HG03469 (cell line): ENCODE measurements around the gene NR2E1.

ENCODE experiments used
- ATAC-seq: cut with Tn5 transposase; IDR thresholded peaks from one replicate; pipeline ENCODE4 v1.9.1; 2021; ENCODE audit warnings: mild to moderate bottlenecking, moderate library complexity, moderate number of reproducible peaks; ENCODE audit not compliant: unreplicated experiment

The NR2E1 gene

DNA sequence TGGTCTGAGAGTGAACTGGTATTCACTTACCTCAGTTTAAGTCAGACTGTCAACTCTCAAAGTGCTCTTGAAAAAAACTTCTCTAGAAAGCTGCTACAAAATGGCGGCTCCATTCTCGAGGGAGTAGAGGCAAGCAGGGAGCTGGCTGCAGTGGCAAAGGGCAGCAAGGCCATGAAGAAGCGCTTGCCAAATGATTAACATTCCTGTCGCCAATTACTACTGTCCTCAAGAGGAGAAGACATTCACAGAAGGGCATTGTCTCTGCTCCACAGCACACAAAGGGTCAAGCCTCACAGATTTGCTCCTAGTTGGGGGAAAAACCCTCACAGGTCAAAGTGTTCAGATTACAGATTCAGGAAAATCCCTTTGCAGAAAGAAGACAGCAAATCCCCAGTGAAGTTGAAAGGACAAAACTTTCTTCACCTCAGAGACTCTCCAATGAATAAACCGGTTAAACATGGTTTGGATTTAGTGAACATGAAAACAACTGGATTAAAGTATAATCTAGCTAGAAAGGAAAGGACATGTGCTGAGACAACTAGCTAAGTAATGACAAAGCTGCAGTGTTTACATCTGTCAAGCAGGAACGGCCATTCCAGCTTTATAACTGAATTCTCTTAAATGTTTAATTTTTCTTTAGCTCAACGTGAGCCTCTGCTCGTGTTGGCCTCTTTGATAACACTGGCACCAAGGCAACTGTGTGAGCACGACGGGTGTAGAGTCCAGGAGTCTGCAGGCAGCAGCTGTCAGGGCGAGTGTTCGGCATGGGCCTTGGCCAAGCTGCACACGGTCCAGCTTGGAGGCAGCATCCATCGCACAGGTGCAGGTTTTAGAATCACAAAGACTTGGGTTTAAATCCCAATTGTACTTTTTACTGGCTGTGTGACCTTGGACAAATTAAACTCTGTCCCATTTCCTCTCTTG lies 37.6 kb downstream of the NR2E1 start:
- no peak for ATAC-seq

DNA sequence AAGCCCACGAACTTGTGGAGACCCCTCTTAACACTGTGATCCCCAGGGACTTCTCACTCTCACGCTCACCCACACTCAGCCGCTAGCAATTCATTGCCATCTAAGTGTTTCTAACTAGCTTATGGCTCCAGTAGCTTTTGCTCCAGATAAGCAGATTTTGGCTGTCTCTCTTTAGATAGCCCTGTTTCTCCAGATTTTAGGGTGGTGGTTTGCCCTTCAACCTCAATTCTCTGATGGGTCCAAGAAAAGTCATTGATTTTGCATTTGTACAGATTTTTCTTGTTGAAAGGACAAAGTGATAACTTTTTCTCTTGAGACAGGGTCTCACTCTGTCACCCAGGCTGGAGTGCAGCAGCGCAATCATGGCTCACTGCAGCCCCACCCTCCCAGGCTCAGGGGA lies 41.2 kb downstream of the NR2E1 start:
- ATAC-seq = no peak

DNA sequence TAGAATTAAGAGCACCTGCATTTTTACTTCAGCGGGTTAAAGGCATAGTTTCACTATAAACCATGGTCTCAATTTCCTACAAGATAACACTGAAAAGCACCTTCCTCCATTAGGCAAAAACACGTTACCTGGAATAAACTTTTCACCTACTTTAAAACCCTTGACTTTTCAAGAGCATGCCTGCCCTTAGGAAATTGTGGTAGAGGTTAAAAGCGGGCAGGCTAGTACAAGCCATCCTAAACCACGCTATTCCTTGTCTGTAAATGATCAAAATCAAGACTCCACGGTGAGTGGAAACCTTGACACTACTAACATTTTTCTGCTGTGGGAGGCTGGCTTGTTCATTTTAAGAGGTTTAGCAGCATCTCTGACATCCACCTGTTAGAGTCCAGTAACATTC lies 43.9 kb downstream of the NR2E1 start:
- ATAC-seq = no peak

DNA sequence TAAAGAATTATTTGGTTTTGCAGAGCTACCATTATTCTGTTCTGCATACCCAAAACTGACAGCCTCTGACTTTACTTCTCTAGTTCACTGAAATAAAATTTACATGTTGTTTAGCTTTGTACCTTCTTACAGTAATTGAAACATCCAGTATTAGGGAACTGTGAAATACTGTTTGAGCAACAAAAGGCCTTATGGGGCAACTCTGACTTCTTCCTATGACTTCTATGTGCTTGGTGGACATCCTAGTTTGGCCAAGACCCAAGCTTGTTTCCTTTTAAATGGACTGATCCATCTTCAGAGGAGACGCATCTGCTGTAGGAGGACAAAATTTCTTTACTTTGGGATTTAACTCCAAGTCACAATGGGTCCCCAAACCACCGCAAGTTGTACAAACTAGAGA lies 44.7 kb downstream of the NR2E1 start:
- no peak for ATAC-seq

DNA sequence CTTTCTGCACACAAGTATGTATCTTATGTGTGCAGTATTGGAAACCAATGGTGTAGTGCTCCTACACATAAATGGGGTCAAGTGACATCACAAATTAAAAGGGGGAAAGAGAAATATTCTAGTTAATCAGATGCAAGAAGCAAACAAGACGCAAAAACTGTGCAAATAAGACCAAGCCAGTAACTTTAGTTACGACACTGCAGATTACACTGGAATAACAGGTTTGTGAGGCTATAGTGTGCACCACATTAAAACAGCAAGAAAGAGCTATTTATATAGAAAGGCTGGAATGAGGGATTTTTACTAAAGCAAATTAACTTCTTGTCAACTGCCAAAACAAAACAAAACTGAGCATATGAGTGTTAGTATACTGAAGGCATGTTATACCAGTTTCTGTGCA lies 45.8 kb downstream of the NR2E1 start:
- no peak for ATAC-seq

DNA sequence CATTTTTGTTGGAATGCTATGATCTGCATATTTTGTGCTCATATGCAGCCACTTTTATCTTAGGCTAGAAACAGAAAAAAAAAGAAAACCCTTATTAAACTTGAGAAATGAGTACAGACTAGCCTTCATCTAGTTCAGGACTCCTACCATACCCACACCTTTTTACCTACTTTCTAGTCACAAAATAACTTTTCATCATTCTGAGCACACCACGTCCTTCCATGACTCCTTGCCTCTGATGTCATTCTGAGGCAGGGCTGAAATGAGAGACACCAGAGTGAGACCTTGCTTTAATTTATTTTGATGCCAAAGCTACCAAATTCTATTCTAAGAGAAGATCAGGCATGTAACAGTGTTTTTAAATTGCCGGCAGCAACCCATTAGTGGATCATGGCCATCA lies 56.2 kb downstream of the NR2E1 start:
- ATAC-seq = no peak

DNA sequence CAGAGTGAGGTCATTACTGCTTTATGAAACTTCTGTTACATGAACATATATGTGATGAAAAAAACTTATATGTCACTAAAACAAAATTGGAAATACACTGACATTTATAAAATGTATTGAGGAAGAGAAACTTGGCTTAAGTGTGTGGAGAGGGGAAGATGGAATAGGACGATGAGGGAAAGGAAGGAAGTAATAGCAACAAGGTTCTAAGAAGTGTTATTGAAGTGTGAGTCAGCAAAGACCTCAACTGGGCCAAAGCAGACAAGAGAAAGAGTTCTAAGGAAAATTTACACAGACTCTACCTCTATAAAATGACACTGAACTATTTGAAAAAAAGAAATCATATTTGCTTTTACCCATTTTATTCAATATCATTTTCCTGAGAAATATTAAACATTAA lies 56.7 kb downstream of the NR2E1 start:
- ATAC-seq = no peak

DNA sequence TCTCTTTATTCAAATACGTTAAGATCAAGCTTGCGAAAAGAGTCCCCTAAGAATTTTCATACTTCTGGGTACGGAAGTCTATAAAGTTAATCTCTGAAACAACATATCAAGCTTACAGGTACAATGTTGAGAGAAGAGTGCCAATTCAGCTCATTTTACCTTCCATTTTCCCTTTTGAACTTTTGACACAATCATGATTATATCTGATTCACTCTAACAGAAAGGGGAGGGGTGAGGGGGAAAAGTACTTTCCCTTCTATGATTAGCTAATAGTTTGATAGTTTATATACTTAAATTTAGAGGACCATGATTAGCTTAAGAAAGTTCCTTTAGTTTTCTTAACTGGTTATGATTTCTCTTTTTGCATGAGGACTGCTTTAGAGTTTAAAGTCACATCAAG lies 61.5 kb downstream of the NR2E1 start:
- ATAC-seq = no peak

DNA sequence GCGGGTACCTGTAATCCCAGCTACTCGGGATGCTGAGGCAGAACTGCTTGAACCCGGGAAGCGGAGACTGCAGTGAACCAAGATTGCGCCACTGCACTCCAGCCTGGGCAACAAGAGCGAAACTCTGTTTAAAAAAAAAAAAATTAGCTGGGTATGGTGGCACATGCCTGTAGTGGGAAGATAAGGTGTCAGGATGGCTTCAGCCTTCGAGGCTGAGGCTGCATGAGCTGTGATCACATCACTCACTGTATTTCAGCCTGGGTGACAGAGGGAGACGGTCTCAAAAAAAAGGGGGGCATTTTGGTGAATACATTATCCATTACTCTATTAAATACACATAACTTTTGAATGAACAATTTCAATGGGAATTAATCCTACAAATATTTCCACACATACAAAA lies 62.6 kb downstream of the NR2E1 start:
- no peak for ATAC-seq

DNA sequence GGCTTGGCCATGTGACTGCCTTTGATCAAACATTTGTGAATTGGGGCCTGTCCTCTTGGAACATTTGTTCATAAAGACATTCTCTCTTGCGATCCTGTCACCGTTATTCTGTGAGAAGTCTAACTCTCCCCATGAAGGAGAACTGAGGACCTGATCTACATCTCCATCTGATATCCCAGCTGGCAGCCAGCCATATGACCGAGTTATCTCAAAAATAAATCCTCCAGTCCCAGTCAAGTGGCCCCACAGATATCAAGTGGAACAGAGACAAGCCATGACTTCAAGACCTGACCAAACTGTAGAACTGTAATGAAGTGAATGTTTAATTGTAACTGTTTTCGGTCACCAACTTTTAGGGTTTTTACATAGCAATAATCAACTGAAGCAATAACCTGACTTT lies 69.3 kb downstream of the NR2E1 start:
- no peak for ATAC-seq

DNA sequence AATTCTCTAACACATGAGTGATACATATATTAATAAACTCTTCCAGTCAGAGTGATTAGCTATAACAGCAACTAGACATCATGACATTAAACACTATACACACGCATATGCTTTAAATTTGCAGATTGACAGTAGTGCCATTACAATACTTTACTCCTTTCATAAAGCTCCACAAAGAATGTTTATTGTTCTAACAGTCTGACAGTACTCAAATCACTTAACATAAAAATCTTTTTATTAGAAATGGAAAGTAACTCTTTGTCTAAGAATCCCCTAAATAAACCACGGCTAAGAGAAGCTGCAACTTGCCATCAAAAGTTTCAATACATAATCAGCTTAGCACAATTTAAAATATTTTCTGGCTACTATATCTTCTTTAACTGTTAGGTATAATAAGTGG lies 71.0 kb downstream of the NR2E1 start:
- no peak for ATAC-seq

DNA sequence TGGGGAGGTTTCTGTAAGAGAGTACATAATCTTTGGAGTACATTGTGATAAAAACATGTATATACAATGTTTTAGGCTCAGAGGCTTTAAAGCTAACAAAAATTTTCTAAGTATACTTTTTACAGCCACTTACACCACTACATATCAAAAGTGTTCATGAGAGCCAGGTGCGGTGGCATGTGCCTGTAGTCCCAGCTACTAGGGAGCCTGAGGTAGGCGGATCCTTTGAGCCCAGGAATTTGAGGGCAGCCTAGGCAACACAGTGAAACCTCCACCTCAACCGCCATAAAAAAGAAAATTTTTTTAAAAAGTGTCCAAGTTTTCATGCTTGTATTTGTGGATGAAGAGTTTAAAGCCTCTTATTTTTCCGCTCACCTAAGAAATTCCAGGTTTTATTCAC lies 72.5 kb downstream of the NR2E1 start:
- no peak for ATAC-seq
